Measurements from ENCODE around the gene MYO18B.
"Not testable (repeated sequence)": the region's sequence is repeated elsewhere in the genome, so short reads cannot be mapped to it uniquely, and the experiment has no call there.

MYO18B gene

GRCh38 chr22:25702040-25702439 is 39.9 kb upstream of the MYO18B start:
- Histone ChIP-seq H3K27me3 (ENCODE audit: insufficient read depth, low read length) (no peaks in the 10 kb centered on the region), H2AFZ (ENCODE audit: low read depth, low read length) (no peak overlapping the region), H3K9me3 (ENCODE audit: low read length) (no peaks in the 10 kb centered on the region), H3K4me3 (ENCODE audit: low read length) (no peak overlapping the region), H3K4me1 (ENCODE audit: insufficient read depth, low read length) (no peaks in the 10 kb centered on the region), H3K36me3 (ENCODE audit: insufficient read depth, low read length) (peaks cover 8% of the 10 kb centered on the region)

- H3K4me3 ChIP-seq (ENCODE audit: low read length), result no peak overlapping the region
- H3K27me3 ChIP-seq (ENCODE audit: insufficient read depth, low read length), result no peaks in the 10 kb centered on the region
- no peaks in the 10 kb centered on the region for H3K9me3 ChIP-seq (ENCODE audit: low read length)
- H3K4me1 ChIP-seq (ENCODE audit: insufficient read depth, low read length), result no peaks in the 10 kb centered on the region
- peaks cover 11% of the 10 kb centered on the region for H3K36me3 ChIP-seq (ENCODE audit: insufficient read depth, low read length)
- no peak overlapping the region for H2AFZ ChIP-seq (ENCODE audit: low read depth, low read length)
Measured at GRCh38 chr22:25702571-25703167, 39.3 kb upstream of the MYO18B start.

GRCh38 chr22:25704701-25705100 is 37.3 kb upstream of the MYO18B start:
- H3K27me3 ChIP-seq (ENCODE audit: insufficient read depth, low read length), result no peaks in the 10 kb centered on the region
- H3K36me3 ChIP-seq (ENCODE audit: insufficient read depth, low read length), result peaks cover 11% of the 10 kb centered on the region
- H3K9me3 ChIP-seq (ENCODE audit: low read length), result no peaks in the 10 kb centered on the region
- no peak overlapping the region for H3K4me3 ChIP-seq (ENCODE audit: low read length)
- no peaks in the 10 kb centered on the region for H3K4me1 ChIP-seq (ENCODE audit: insufficient read depth, low read length)
- H2AFZ ChIP-seq (ENCODE audit: low read depth, low read length), result no peak overlapping the region

GRCh38 chr22:25706197-25706596 is 35.8 kb upstream of the MYO18B start:
- Histone ChIP-seq H3K4me1 (ENCODE audit: insufficient read depth, low read length) (peaks cover 3% of the 10 kb centered on the region), H3K4me3 (ENCODE audit: low read length) (no peak overlapping the region), H3K27me3 (ENCODE audit: insufficient read depth, low read length) (no peaks in the 10 kb centered on the region), H2AFZ (ENCODE audit: low read depth, low read length) (no peak overlapping the region), H3K9me3 (ENCODE audit: low read length) (no peaks in the 10 kb centered on the region), H3K36me3 (ENCODE audit: insufficient read depth, low read length) (peaks cover 17% of the 10 kb centered on the region)

- H3K36me3 ChIP-seq (ENCODE audit: insufficient read depth, low read length), result peaks cover 21% of the 10 kb centered on the region
- H3K4me3 ChIP-seq (ENCODE audit: low read length); H3K4me1 ChIP-seq (ENCODE audit: insufficient read depth, low read length); H3K27me3 ChIP-seq (ENCODE audit: insufficient read depth, low read length); H2AFZ ChIP-seq (ENCODE audit: low read depth, low read length); H3K9me3 ChIP-seq (ENCODE audit: low read length): not testable (repeated sequence)
Measured at GRCh38 chr22:25708430-25708829, 33.6 kb upstream of the MYO18B start.

- H2AFZ ChIP-seq (ENCODE audit: low read depth, low read length), result no peak overlapping the region
- H3K27me3 ChIP-seq (ENCODE audit: insufficient read depth, low read length), result no peaks in the 10 kb centered on the region
- no peaks in the 10 kb centered on the region for H3K9me3 ChIP-seq (ENCODE audit: low read length)
- peaks cover 25% of the 10 kb centered on the region for H3K36me3 ChIP-seq (ENCODE audit: insufficient read depth, low read length)
- peaks cover 3% of the 10 kb centered on the region for H3K4me1 ChIP-seq (ENCODE audit: insufficient read depth, low read length)
- no peak overlapping the region for H3K4me3 ChIP-seq (ENCODE audit: low read length)
Measured at GRCh38 chr22:25709758-25710157, 32.2 kb upstream of the MYO18B start.

- no peaks in the 10 kb centered on the region for H3K9me3 ChIP-seq (ENCODE audit: low read length)
- H2AFZ ChIP-seq (ENCODE audit: low read depth, low read length), result no peak overlapping the region
- peaks cover 28% of the 10 kb centered on the region for H3K36me3 ChIP-seq (ENCODE audit: insufficient read depth, low read length)
- H3K27me3 ChIP-seq (ENCODE audit: insufficient read depth, low read length), result no peaks in the 10 kb centered on the region
- peaks cover 3% of the 10 kb centered on the region for H3K4me1 ChIP-seq (ENCODE audit: insufficient read depth, low read length)
- H3K4me3 ChIP-seq (ENCODE audit: low read length), result no peak overlapping the region
Measured at GRCh38 chr22:25710501-25710900, 31.5 kb upstream of the MYO18B start.

GRCh38 chr22:25711491-25711890 is 30.5 kb upstream of the MYO18B start:
- H3K36me3 ChIP-seq (ENCODE audit: insufficient read depth, low read length), result peaks cover 26% of the 10 kb centered on the region
- no peak overlapping the region for H2AFZ ChIP-seq (ENCODE audit: low read depth, low read length)
- no peak overlapping the region for H3K4me3 ChIP-seq (ENCODE audit: low read length)
- H3K9me3 ChIP-seq (ENCODE audit: low read length), result no peaks in the 10 kb centered on the region
- peaks cover 3% of the 10 kb centered on the region for H3K4me1 ChIP-seq (ENCODE audit: insufficient read depth, low read length)
- no peaks in the 10 kb centered on the region for H3K27me3 ChIP-seq (ENCODE audit: insufficient read depth, low read length)

GRCh38 chr22:25712661-25713400 is 29.2 kb upstream of the MYO18B start:
- H2AFZ ChIP-seq (ENCODE audit: low read depth, low read length), result no peak overlapping the region
- H3K27me3 ChIP-seq (ENCODE audit: insufficient read depth, low read length), result no peaks in the 10 kb centered on the region
- H3K9me3 ChIP-seq (ENCODE audit: low read length), result no peaks in the 10 kb centered on the region
- no peak overlapping the region for H3K4me3 ChIP-seq (ENCODE audit: low read length)
- H3K4me1 ChIP-seq (ENCODE audit: insufficient read depth, low read length), result peaks cover 3% of the 10 kb centered on the region
- H3K36me3 ChIP-seq (ENCODE audit: insufficient read depth, low read length), result peaks cover 23% of the 10 kb centered on the region

- Histone ChIP-seq H2AFZ (ENCODE audit: low read depth, low read length) (no peak overlapping the region), H3K4me1 (ENCODE audit: insufficient read depth, low read length) (peaks cover 3% of the 10 kb centered on the region), H3K27me3 (ENCODE audit: insufficient read depth, low read length) (no peaks in the 10 kb centered on the region), H3K4me3 (ENCODE audit: low read length) (no peak overlapping the region), H3K9me3 (ENCODE audit: low read length) (no peaks in the 10 kb centered on the region), H3K36me3 (ENCODE audit: insufficient read depth, low read length) (peaks cover 23% of the 10 kb centered on the region)
Measured at GRCh38 chr22:25714070-25714469, 27.9 kb upstream of the MYO18B start.

- Histone ChIP-seq H3K4me1 (ENCODE audit: insufficient read depth, low read length) (peaks cover 3% of the 10 kb centered on the region), H3K9me3 (ENCODE audit: low read length) (no peaks in the 10 kb centered on the region), H3K4me3 (ENCODE audit: low read length) (no peak overlapping the region), H3K36me3 (ENCODE audit: insufficient read depth, low read length) (peaks cover 23% of the 10 kb centered on the region), H3K27me3 (ENCODE audit: insufficient read depth, low read length) (no peaks in the 10 kb centered on the region), H2AFZ (ENCODE audit: low read depth, low read length) (no peak overlapping the region)
Measured at GRCh38 chr22:25714739-25715138, 27.2 kb upstream of the MYO18B start.

- Histone ChIP-seq H3K9me3 (ENCODE audit: low read length) (no peaks in the 10 kb centered on the region), H2AFZ (ENCODE audit: low read depth, low read length) (no peak overlapping the region), H3K4me1 (ENCODE audit: insufficient read depth, low read length) (no peaks in the 10 kb centered on the region), H3K27me3 (ENCODE audit: insufficient read depth, low read length) (no peaks in the 10 kb centered on the region), H3K36me3 (ENCODE audit: insufficient read depth, low read length) (peaks cover 17% of the 10 kb centered on the region), H3K4me3 (ENCODE audit: low read length) (no peak overlapping the region)
Measured at GRCh38 chr22:25716637-25717036, 25.4 kb upstream of the MYO18B start.

- no peaks in the 10 kb centered on the region for H3K4me1 ChIP-seq (ENCODE audit: insufficient read depth, low read length)
- no peak overlapping the region for H3K4me3 ChIP-seq (ENCODE audit: low read length)
- no peaks in the 10 kb centered on the region for H3K27me3 ChIP-seq (ENCODE audit: insufficient read depth, low read length)
- H2AFZ ChIP-seq (ENCODE audit: low read depth, low read length), result no peak overlapping the region
- H3K36me3 ChIP-seq (ENCODE audit: insufficient read depth, low read length), result peaks cover 23% of the 10 kb centered on the region
- no peaks in the 10 kb centered on the region for H3K9me3 ChIP-seq (ENCODE audit: low read length)
Measured at GRCh38 chr22:25718135-25718840, 23.7 kb upstream of the MYO18B start.

All from neuron (in vitro differentiated cells).